ENCODE data around the gene CCR3.

Gene CCR3

GRCh38 chr3:46215810-46216414 lies 26.3 kb upstream of the CCR3 start:
- in situ Hi-C loops (cut with MboI; ENCODE audit: low sequenced_read_pairs) = no loop called here

- in situ Hi-C loops (cut with MboI; ENCODE audit: low sequenced_read_pairs) = no loop called here
These were observed 24.0 kb upstream of the CCR3 start for GRCh38 chr3:46218196-46218709.

GRCh38 chr3:46221391-46221790 lies 20.9 kb upstream of the CCR3 start:
- in situ Hi-C loops (cut with MboI; ENCODE audit: low sequenced_read_pairs) = no loop called here

GRCh38 chr3:46221938-46222337 lies 20.3 kb upstream of the CCR3 start:
- in situ Hi-C loops (cut with MboI; ENCODE audit: low sequenced_read_pairs) = no loop called here

GRCh38 chr3:46222435-46223161 lies 19.7 kb upstream of the CCR3 start:
- in situ Hi-C loops (cut with MboI; ENCODE audit: low sequenced_read_pairs) = no loop called here

GRCh38 chr3:46228260-46229242 lies 13.7 kb upstream of the CCR3 start:
- in situ Hi-C loops (cut with MboI; ENCODE audit: low sequenced_read_pairs) = no loop called here

GRCh38 chr3:46231323-46231722 lies 10.9 kb upstream of the CCR3 start:
- in situ Hi-C loops (cut with MboI; ENCODE audit: low sequenced_read_pairs) = no loop called here

GRCh38 chr3:46233194-46233593 lies 9.1 kb upstream of the CCR3 start:
- in situ Hi-C loops (cut with MboI; ENCODE audit: low sequenced_read_pairs) = no loop called here

GRCh38 chr3:46235425-46235824 lies 6.8 kb upstream of the CCR3 start:
- in situ Hi-C loops (cut with MboI; ENCODE audit: low sequenced_read_pairs) = no loop called here

- in situ Hi-C loops (cut with MboI; ENCODE audit: low sequenced_read_pairs) = no loop called here
These were observed 5.8 kb upstream of the CCR3 start for GRCh38 chr3:46236294-46237054.

GRCh38 chr3:46238386-46238785 lies 3.9 kb upstream of the CCR3 start:
- in situ Hi-C loops (cut with MboI; ENCODE audit: low sequenced_read_pairs) = no loop called here

GRCh38 chr3:46239301-46239938 lies 2.8 kb upstream of the CCR3 start:
- in situ Hi-C loops (cut with MboI; ENCODE audit: low sequenced_read_pairs) = no loop called here

- in situ Hi-C loops (cut with MboI; ENCODE audit: low sequenced_read_pairs) = no loop called here
These were observed 2.3 kb upstream of the CCR3 start for GRCh38 chr3:46239952-46240351.

GRCh38 chr3:46243560-46243959 lies 1.3 kb downstream of the CCR3 start:
- in situ Hi-C loops (cut with MboI; ENCODE audit: low sequenced_read_pairs) = no loop called here

- in situ Hi-C loops (cut with MboI; ENCODE audit: low sequenced_read_pairs) = no loop called here
These were observed 2.9 kb downstream of the CCR3 start for GRCh38 chr3:46245146-46245545.

- in situ Hi-C loops (cut with MboI; ENCODE audit: low sequenced_read_pairs) = no loop called here
These were observed 10.7 kb downstream of the CCR3 start for GRCh38 chr3:46252980-46253379.

GRCh38 chr3:46258525-46258924 lies 16.3 kb downstream of the CCR3 start:
- in situ Hi-C loops (cut with MboI; ENCODE audit: low sequenced_read_pairs) = no loop called here

GRCh38 chr3:46261926-46262594 lies 19.8 kb downstream of the CCR3 start:
- in situ Hi-C loops (cut with MboI; ENCODE audit: low sequenced_read_pairs) = no loop called here

- in situ Hi-C loops (cut with MboI; ENCODE audit: low sequenced_read_pairs) = no loop called here
These were observed 21.7 kb downstream of the CCR3 start for GRCh38 chr3:46264002-46264401.

GRCh38 chr3:46266598-46266997 lies 24.3 kb downstream of the CCR3 start:
- in situ Hi-C loops (cut with MboI; ENCODE audit: low sequenced_read_pairs) = no loop called here

Measured in HL-60/S4 treated with retinoic acid at 250 ng/mL for 4 days and 3 days (cell line).